ENCODE results near the gene RPTOR.

DNA sequence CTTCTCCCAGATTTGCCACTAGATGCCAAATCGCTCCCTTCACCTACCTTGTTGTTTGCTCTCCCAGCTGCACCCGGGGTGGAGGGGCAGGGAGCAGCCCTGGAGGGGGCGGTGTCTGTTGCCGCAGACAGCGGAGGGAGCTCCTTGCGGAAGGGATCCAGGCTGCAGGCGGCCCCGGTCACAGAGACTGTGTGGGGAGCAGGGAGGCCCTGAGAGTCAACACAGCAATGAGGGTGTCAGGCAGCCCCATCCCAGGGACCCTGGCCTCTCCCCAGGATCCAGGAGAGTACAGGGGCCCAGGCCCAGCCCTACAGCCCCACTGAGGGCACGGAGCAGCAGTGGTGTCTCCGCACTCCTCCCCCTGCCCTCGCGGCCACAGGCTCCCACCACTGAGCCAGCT lies 396.5 kb downstream of the RPTOR start:
- no peak for TF ChIP-seq POLR2A (IDR thresholded peaks at IDR 0.05; ENCODE audit: low read depth, low read length)
- TF ChIP-seq POLR2AphosphoS5 (IDR thresholded peaks at IDR 0.05; ENCODE audit: low read depth, low read length), result no peak

All from GM12891 (cell line).